Lung microvascular endothelial cell (primary cell): ENCODE results near the gene USP6. TPM values are rescaled to one million over a fixed set of nuclear protein-coding genes. Genes with fewer than 3 reads are reported as not detected.
"Not testable (repeated sequence)": the region's sequence is repeated elsewhere in the genome, so short reads cannot be mapped to it uniquely, and the experiment has no call there.

Experiments
- DNase-seq, 2 donors: peaks; one replicate each; pipeline versions ENCODE4 v3.0.0 to v3.0.0-alpha.2; 2010; ENCODE audit warnings: low read depth in 2 of 2
- total RNA-seq: library from RNA; depleted of rRNA; stranded (reverse); fragments of >200 nt; gene quantifications from 2 replicates; pipeline ENCODE4 v1.2.1, GENCODE V29; 2014

USP6 gene
- total RNA-seq, 1 donor from 2014 or later: not detected

DNA sequence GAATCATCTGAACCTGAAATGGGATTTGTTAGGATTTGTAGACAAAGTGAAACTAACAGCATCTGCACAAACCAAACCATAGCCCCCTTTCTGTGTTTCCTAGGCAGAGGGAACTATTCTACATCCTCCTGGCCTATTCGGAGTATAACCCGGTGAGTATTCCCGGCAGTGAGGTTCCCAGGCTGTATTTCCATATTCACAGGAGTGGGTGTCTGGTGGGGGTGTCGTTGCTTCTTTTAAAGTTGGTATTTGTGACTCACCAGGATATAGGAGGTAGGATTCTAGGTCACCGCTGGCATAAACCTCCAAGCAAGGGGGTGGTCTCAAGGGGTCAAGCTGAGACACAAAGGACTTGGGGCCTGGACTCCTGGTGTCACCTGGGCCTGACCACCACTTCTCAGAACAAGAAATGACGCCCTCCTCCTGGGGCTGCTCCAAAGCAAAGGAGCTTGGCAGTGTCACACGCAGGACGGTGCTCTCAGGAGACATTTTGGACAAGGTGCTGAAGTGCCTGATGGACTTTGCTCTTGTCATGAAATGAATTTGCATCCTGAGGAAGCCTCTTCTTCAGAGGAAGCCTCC is 19.4 kb downstream of the USP6 start:
- not testable (repeated sequence) for DNase-seq

DNA sequence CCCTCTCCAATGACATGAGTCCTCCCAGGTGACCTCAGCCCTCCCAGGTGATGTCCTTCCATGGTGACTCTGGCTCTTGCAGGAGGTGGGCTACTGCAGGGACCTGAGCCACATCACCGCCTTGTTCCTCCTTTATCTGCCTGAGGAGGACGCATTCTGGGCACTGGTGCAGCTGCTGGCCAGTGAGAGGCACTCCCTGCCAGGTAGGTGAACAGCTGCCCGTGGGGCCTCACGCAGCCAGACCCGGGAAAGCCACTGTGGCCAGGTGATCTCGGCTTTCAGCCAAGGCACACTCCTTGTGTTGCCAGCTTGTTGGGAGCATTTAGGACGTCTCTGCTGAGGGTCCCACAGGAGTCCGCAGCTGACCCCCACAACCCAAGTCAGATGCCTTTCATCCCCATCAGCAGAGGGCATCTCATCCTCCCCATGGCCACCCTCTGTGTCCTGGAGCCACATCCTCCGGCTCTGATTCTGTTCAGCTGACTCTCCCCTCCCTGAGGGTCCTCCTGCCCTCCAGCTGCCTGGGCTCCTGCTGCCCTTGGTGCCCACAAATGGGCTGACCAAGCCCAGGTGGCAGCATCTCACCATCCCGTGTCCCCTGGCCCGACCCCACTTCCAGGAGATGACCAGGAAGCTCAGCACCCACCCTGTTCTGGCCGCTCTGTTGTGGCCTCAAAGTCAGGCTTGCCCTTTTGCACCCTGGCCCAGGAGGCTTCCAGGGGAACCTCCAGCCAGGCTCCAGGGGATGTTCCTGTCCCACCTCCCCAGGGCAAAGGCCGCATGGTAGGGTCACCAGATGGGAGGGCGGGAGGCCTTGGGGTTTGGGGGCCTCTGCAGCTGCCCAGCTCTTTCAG is 20.1 kb downstream of the USP6 start:
- no peak for DNase-seq

DNA sequence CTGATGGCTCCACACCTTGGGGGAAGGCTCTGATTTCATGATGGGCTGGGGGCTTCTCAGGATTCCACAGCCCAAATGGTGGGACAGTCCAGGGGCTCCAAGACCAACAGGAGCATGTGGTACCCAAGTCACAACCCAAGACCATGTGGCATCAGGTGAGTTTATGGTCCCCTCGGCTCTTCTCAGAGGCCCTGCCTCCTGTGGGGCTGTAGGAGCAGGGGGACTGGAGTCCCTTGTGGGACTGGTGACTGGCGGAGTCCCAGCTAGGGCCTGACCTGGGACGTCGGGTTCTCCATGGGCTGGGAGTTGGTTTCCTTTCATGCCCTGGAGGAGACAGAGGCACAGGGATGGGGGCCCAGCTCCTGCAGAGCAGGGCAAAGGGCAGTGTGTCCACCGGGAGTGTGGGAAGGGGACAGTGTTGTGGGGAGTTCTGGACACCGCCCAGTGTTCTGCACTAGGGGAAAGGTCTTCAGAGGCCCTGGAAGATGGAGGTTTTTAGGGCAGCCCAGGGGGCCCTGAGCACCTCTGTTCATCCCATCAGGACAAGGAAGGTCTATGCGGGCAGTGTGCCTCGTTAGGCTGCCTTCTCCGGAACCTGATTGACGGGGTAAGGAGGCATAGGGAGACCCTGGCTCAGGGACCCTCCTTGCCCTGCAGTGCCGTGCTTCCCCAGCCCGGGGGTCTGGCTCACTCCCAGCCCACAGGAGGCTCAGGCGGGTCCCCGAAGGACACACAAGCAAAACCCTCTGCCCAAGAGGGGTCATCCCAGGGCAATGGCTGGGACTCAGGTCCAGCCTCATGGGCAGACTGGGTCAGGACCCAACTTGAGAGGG is 21.0 kb downstream of the USP6 start:
- DNase-seq: not testable (repeated sequence)

DNA sequence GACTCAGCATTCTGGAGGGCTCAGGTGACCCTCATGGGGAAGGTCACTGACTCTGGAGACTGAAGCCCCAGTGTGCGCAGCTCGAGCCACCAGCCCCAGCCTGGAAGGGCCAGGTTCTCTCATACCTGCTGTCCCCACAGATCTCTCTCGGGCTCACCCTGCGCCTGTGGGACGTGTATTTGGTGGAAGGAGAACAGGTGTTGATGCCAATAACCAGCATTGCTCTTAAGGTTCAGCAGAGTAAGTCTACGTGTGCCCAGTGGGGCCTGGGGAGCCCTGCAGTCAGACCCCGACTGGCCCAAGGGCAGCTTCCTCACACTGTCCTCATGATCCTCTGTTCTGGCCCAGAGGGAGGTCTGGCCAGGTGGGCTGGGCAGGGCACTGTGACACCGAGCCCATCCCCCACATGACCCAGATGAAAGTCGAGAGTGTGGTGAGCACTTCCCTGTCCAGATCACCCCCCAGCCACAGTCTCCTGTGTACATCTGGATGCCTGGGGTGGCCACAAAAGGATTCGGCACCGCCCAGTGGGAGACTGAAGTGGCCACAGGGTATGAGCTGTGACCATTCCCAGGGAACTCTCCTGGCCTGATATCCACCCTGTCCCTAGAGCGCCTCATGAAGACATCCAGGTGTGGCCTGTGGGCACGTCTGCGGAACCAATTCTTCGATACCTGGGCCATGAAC is 21.8 kb downstream of the USP6 start:
- DNase-seq: not testable (repeated sequence)

DNA sequence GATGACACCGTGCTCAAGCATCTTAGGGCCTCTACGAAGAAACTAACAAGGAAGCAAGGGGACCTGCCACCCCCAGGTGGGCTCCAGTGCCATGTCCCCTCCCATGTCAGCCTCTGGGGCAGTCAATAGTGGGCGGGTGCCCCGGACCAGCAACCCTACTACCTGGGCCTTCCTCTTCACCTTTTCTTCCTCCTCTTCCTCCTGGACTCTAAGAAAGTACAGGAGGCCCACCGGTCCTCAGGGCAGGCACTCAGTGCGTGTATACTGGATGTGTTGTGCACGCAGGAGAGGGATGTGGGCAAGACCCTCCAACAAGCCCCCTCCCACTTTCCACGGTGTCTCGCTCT is 22.3 kb downstream of the USP6 start:
- not testable (repeated sequence) for DNase-seq

DNA sequence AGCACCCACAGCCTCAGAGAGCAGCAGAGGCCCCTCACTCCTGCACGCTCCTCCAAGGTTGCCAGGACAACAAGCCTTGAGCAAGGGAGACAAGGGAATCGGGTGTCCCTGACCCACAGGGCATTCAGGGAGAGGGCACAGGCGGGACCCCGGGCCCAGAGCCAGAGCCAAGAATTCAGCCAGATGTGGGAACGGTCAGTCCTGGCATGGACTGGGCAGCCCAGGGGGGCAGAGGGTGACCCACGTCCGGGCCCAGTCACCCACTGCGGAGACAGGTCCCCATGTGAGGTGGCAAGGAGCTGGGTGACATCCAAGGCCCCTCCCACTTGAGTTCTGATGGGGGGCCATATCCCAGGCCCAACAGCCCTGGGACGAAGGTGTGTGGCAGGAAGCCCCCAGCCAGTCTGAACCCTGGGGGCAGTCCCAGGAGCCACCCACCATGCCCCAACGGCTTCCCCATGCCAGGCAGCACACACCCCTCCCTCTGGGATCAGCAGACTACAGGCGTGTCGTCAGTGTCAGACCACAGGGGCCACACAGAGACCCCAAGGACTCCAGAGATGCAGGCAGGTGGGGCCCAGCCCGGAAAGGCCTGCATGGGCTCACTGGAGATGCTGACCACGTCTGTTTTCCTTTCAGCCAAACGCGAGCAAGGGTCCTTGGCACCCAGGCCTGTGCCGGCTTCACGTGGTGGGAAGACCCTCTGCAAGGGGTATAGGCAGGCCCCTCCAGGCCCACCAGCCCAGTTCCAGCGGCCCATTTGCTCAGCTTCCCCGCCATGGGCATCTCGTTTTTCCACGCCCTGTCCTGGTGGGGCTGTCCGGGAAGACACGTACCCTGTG is 23.0 kb downstream of the USP6 start:
- no peak for DNase-seq

DNA sequence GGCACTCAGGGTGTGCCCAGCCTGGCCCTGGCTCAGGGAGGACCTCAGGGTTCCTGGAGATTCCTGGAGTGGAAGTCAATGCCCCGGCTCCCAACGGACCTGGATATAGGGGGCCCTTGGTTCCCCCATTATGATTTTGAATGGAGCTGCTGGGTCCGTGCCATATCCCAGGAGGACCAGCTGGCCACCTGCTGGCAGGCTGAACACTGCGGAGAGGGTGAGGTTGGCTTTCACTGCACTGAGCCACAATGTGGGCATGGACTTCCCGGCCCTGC is 23.6 kb downstream of the USP6 start:
- no peak for DNase-seq

DNA sequence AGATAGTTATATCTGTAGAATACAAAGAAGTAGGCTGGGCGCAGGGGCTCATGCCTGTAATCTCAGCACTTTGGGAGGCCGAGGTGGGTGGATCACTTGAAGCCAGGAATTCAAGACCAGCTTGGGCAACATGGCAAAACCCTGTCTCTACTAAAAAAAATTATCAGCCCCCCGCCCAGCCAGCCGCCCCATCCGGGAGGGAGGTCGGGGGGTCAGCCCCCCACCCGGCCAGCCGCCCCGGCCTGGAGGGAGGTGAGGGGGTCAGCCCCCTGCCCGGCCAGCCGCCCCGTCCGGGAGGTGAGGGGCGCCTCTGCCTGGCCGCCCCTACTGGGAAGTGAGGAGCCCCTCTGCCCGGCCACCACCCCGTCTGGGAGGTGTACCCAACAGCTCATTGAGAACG is 27.0 kb downstream of the USP6 start:
- DNase-seq: not testable (repeated sequence)

DNA sequence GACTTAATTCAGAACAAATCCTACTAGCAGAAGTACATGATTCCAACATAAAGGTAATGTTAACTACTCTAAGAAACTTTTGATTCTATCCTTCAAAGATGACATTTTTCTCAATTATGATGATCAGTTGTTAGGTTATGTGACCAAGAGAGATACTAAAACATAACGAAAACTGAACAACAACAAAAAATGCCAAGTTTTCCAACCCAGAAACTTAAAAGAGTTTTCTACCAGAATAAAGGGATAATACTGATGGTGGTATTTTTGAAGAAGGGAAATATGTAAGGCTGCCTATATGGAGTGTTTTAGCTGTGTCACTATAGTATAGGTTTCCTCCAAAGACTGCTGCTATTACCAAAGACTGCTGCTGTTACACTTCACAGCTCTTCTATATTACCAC is 30.3 kb downstream of the USP6 start:
- DNase-seq: not testable (repeated sequence)

DNA sequence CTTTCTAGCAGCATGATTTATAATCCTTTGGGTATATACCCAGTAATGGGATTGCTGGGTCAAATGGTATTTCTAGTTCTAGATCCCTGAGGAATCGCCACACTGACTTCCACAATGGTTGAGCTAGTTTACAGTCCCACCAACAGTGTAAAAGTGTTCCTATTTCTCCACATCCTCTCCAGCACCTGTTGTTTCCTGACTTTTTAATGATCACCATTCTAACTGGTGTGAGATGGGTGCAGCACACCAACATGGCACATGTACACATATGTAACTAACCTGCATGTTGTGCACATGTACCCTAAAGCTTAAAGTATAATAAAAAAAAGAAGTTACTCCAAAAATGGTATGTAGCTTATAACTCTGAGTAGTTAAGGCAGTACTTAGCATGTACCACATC is 44.9 kb downstream of the USP6 start:
- DNase-seq: not testable (repeated sequence)

DNA sequence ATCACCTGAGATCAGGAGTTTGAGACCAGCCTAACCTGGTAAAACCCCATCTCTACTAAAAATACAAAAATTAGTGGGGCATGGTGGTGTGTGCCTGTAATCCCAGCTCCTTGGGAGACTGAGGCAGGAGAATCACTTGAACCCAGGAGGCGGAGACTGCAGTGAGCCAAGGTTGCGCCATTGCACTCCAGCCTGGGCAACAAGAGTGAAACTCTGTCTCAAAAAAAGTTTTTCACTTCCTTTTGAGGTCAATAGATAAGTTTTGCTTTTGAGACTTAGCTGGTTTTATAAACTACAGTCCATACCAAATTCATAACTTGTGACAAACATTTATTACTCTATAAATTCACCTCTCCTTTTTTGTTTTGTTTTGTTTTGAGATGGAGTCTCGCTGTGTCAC is 46.0 kb downstream of the USP6 start:
- not testable (repeated sequence) for DNase-seq

DNA sequence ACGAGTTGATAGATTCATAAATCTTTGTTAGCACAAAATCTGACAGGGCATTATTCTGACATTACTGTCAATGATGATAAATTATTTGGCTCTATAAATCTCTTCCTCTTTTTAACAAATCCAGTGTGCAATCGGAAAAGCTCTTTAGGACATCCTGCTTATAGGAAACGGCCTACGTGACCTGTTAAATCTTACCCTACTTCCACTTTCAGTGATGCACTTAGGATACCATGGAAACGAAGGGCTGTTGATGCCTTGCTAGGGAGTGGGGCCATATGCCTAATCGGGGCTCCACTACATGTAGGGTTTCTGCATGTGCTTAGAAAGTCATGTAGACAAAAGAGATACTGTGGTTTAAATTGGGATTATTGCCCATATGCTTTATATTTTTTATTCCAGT is 48.6 kb downstream of the USP6 start:
- DNase-seq: no peak

DNA sequence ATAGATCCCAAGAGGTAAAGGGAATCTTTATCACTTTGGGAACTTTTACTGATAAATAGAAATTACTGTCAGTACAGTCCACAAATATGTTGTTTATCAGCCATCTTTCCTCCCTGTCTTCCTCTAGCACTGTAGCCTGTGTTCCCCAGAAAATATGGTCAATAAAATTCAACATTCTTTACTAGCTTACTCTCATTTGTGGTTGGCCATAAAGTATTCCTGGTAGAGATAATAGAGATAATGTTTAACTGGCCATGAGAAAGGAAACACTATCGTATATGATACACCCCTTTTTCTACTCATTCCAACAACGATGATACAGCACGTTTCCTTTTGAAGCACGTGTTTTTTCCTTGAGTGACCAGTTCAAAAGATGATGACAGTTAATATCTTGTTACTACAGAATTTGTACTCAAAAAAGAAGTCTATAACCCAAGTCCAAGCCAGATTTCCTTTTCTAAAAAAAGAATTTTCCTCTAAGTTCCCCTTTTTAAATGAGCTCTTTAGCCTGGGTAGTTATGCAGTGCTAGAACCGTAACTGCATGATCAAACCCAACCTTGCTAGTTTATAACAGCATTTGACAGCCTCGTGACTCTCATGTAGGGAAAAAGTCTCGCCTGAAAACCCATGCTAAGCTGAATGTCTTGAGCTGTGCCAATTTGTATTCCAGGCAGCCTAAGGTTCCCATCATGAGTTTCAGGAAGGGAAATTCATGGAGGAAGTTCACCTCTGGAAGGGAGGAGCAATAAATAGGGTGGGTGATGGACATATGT is 50.1 kb downstream of the USP6 start:
- DNase-seq: not testable (repeated sequence)

DNA sequence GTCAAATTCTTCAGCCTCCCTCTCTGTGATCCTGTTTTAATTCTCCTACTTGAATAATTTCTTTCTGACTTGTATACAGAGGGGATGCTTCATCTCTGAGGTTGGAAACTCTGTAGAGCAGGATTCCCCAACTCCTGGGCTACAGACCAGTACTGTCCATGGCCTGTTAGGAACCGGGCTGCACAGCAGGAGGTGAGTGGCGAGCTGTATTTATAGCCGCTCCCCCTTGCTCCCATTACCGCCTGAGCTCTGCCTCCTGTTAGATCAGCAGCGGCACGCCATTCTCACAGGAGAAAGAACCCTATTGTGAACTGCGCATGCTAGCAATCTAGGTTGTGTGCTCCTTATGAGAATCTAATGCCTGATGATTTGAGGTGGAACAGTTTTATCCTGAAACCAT is 59.2 kb downstream of the USP6 start:
- not testable (repeated sequence) for DNase-seq

DNA sequence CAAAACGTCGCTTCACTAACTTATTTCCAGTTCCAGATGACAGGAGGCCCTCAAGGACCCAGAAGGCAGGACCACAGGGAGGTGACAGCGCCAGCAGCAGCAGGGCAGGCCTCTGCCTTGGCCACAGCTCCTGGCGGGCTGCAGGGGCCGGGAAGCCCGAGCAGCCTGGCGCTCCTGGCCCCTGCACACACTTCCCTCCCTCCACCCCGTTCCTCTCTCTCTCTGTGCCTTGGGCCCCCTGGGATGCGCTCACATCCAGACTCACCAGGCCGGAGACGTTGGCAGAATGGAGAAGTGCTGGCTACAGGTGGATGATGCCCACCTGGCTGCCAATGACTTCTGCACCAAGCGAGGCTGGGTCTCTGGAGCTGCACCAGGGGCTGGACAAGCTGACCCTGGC is 63.2 kb downstream of the USP6 start:
- DNase-seq: no peak

DNA sequence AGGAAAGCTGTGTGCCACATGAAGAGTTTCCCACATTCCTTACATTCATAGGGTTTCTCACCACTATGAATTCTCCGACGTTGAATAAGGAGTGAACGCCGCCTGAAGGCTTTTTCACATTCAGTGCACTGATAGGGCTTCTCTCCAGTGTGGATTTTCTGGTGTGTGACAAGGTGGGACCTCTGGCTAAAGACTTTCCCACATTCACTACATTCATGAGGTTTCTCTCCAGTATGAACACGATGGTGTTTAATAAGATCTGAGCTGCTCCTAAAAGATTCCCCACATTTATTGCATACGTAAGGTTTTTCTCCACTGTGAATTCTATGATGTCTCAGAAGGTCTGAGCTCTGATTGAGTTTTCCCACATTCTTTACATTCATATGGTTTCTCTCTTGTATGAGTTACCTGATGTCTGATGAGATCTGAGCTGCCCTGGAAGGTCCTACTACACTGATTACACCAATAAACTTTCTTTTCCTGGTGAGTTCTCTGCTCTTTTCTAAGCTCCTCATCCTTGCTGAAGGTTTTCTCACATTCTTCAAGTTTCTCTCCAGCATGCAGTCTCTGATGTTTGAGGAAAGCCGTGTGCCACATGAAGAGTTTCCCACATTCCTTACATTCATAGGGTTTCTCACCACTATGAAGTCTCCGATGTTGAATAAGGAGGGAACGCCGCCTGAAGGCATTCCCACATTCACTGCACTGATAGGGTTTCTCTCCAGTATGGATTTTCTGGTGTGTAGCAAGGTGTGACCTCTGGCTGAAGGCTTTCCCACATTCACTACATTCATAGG is 65.9 kb downstream of the USP6 start:
- DNase-seq: no peak

DNA sequence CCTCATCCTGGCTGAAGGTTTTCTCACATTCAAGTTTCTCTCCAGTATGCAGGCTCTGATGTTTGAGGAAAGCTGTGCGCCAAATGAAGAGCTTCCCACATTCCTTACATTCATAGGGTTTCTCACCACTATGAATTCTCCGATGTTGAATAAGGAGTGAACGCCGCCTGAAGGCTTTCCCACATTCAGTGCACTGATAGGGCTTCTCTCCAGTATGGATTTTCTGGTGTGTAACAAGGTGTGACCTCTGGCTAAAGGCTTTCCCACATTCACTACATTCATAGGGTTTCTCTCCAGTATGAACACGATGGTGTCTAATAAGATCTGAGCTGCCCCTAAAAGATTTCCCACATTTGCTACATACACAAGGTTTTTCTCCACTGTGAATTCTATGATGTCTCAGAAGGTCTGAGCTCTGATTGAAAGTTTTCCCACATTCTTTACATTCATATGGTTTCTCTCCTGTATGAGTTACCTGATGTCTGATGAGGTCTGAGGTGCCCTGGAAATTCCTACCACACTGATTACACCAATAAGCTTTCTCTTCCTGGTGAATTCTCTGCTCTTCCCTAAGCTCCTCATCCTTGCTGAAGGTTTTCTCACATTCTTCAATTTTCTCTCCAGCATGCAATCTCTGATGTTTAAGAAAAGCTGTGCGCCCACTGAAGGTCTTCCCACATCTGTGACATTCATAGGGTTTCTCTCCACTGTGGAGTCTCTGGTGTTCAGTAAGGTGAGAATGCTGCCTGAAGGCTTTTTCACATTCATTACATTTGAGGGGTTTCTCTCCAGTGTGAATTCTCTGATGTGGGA is 67.0 kb downstream of the USP6 start:
- no peak for DNase-seq

DNA sequence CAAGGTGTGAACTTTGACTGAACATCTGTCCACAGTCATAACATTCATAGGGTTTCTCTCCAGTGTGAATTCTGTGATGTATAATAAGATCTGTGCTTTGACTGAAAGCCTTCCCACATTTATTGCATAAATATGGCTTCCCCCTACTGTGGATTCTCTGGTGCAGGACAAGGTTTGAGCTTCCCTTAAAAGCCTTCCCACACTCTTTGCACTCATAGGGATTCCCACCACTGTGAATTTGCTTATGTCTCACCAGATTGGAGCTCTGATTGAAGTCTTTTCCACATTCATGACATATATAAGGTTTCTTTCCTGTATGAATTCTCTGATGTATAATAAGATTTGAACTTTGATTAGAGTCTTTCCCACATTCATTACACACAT is 67.6 kb downstream of the USP6 start:
- no peak for DNase-seq

DNA sequence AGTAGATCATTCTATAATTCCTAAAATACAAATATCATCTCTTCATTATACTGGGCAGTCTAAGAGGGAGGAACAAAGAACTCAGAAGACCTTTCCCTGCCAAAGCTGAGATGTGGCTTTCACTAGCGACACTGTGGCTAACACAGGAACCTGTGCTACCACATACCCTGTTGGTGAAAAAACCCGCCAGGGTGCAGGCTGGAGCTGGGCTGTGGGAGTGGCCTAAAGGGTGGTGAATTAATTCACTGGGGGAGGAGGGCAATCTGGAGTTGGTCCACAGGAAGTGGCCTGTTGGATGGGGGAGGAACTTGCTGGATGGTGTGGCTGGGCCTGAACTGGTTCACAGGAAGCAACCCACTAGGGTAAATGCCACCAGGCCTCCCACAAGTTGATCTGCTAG is 68.5 kb downstream of the USP6 start:
- DNase-seq: no peak
